Embryonic facial prominence (tissue), 1 donor: ENCODE measurements around the gene ZNF609.
"Not testable (repeated sequence)": the region's sequence is repeated elsewhere in the genome, so short reads cannot be mapped to it uniquely, and the experiment has no call there.

Experiments
- DNase-seq: peaks from one replicate; pipeline ENCODE4 v3.0.0-alpha.2; 2016; ENCODE audit errors: extremely low spot score

Gene ZNF609

DNA sequence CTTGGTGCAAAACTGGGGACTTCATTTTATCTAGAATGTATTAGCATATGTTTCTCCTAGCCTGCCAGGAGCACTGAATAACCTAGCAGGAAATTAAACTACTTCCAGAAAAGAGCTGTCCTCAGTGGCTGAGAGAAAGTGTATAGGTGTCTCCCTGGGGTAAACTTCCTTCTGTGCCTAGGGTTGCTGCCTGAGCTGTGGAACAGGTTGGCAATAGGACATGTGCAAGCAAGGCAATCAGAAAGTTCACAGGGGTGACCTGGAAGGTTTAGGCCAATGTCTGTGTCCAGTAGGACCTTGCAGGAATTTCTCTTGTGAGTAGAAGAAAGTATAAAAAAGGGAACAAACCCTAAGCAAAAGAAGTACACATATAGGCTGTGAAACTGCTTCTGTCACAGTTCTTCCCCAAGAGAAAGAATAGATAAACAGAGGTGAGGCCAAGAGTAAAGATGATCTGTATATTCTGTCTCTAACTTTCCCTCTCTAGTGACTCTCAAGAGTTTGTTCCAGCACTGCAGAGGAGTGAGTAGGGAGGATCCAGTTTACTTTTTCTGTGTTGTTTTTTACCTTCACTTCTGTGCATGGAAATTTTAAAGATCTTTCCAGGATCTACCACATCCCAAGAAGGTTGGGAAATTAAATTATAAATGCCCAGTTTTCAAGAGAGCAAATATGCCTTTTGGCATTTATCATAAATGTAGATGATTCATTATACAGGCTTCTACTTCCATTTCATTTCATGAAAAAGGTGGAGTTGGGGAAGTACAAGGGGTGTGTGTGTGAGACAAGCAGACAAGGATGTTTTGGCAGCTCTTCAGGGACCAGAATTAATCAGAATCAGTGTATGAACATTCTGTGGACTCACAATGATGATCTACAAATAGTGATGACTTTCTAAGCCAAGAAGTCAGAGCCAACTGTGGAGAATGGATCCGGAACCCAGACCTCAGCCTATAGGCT lies 159.8 kb downstream of the ZNF609 start:
- no peak for DNase-seq

DNA sequence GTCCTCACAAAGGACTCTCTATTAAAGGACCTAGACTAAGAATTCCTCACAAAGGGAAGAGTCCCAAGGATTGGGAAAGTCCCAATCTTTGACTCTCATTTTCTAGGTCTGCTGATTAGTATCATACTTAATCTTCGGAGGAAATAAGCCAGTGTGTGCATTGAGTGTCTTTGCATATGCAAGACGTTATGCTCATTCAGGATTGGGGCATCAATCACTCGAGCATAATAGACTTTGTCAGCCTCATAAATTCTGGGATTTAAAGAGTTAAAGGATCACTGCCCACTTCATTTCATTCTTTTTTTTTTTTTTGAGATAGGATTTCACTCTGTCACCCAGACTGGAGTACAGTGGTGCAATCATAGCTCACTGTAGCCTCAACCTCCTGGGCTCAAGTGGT lies 160.7 kb downstream of the ZNF609 start:
- DNase-seq, result no peak

DNA sequence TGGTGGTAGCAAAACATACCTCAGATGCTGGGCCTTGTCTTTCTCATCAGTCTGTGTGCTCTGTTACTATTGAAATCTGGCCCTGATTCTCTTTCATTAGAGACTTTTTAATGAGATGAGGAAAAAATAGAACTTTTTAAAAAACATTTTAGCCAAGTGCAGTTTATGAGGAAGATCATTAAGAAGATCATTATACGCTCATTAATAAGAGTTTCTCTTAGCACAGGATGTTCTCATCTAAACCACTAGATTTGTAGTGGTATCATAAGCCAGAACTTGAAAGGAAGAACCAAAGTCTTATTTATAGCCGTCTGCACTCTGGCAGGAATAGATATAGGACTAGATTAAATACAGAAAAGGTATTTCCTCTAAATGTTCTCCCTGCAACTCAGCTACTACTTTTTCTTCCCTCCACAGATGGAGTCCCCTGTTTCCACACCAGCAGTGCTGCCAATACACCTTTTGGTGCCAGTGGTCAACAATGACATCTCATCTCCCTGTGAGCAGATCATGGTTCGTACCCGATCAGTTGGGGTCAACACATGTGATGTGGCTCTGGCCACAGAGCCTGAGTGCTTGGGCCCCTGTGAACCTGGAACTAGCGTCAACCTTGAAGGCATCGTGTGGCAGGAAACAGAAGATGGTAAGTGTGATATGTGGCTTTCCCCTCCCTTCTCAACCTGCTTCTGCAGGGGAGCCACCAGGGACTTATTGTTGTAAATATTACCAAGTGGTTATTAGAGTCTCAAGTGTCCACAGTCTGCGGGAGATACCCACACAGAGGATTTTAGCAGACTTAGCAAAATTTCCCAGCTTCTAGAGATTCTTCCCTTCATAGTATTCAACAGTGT lies 162.3 kb downstream of the ZNF609 start:
- no peak for DNase-seq

DNA sequence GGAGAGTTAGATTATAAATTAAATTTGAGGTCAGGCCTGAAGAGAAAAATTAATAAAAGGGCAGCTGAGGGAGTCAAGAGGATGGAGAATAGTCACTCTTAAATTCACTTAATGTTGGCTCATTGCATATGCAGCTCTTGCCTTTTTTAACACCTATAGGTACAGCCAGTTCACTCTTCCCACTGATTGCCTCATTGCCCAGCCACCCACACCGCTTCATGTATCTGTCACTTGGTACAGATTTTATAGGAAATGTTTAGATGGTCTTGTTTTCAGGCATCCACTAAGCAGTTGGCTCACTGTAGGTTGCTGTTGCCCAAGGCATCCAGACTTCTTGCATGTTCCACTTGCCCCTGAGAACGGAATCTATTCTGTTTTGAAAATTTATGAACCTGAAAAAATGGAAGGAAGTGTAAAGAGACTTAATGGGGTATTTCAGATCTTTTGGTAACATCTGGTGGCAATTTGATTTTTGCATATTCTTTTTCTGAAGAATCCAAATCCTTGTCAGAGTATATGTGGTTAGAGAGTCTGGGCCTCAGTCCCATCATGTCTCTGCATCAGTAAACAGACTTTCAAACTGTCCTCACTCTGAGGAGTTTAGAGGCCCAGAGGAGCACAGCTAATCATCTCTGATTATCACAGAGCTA lies 163.1 kb downstream of the ZNF609 start:
- no peak for DNase-seq

DNA sequence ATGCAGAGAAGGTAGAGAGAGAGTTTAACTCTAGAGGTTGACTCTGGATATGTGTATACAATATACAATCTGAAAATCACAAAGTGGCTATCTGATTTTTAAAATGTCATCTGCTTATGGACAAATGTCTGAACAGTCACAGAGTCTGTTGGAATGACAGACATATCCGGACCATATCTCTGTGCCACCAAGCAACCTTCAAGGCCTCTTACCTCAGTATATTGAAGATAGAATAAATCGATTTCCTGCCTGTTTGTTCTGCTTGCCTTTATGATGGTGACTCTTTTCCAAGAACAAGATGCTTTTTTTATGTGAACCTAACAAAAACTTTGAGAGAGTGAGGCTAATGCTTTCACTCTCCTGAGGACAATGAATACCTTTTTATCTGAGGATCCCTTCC lies 163.9 kb downstream of the ZNF609 start:
- no peak for DNase-seq

DNA sequence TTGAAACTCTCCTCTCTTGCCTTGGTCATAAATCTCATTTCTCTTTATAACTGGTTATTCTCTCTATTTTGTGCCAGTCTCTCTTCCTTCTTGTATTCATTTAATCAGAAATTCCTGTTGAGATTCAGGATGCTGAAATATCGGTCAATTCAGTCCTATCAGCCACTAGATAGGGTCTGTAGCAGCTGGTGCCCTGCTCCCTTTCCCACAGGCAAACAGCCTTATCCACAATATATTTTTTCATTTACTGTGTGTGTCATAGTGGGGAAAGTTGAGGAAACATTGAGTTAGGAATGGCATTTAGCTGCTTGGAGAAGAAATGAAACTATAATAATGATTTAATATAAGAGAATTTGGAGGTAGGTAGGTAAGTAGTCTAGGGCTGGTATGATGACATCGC lies 168.7 kb downstream of the ZNF609 start:
- no peak for DNase-seq

DNA sequence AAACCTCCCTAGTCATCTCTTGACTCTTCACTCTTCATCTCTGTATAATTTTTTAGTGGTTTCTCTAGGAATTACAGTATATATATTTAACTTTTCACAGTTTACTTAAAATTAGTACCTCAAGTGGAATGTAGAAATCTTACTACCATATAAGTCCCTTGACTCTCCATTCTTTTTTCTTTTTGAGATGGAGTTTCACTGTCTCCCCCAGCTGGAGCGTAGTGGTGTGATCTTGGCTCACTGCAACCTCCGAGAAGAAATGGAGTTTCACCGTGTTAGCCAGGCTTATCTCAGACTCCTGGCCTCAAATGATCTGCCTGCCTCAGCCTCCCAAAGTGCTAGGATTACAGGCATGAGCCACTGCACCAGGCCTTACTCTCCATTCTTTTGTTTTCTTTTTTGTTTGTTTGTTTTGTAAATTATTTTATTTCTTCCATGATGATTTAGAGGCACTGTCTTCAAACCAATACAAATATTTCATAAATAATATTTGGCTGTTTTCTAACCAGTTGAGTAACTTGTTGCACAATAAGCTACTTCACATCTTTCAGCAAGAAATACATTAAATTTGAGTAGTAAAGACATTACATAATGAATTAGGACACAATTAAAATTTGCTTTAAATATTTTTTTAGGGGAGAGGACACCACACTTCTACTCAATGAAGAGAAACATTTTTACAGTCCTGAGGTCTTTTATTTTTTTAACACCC lies 170.2 kb downstream of the ZNF609 start:
- DNase-seq, result no peak

DNA sequence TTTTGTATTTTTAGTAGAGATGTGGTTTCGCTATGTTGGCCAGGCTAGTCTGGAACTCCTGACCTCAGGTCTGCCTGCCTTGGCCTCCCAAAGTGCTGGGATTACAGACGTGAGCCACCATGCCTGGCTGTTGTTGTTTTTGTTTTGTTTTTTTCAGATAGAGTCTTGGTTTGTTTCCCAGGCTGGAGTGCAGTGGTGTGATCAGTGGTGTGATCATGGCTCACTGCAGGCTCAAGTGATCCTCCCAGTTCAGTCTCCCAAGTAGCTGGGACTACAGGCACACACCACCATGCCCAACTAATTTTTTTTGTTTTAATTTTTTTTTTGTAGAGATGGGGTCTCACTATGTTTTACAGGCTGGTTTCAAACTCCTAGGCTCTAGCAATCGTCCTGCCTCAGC lies 172.3 kb downstream of the ZNF609 start:
- DNase-seq, result not testable (repeated sequence)

DNA sequence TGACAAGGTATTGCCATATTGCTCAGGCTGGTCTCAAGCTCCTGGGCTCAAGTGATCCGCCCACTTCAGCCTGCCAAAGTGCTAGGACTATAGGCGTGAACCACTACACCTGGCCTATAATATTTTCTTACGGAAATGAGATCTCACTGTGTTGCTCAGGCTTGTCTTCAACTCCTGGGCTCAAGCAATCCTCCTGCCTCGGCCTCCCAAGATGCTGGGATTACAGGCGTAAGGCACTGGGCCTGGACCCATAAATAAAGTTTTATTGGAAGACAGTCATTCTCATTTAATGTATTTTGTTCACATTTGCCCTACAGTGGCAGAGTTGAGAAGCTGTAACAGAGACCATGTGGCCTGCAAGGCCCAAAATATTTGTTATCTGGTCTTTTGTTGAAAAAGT lies 173.0 kb downstream of the ZNF609 start:
- DNase-seq, result no peak

DNA sequence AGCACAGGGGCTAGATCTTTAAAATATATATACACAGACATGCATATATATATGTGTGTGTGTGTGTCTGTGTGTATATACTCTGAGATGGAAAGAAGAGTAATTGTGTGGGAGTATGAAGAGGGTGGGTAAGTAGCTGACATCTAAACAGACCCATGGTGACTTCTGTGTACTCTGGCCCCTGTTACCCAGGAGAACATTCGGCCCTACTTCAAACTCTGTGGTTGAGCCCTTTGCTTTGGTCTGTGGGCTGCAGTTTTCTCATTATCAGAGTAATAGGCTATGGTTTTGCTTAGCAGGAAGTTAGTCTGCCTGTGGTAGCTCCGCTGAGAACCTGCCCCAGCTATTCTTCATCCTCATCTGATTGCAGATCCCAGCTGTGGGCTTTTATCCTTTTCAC lies 173.6 kb downstream of the ZNF609 start:
- no peak for DNase-seq

DNA sequence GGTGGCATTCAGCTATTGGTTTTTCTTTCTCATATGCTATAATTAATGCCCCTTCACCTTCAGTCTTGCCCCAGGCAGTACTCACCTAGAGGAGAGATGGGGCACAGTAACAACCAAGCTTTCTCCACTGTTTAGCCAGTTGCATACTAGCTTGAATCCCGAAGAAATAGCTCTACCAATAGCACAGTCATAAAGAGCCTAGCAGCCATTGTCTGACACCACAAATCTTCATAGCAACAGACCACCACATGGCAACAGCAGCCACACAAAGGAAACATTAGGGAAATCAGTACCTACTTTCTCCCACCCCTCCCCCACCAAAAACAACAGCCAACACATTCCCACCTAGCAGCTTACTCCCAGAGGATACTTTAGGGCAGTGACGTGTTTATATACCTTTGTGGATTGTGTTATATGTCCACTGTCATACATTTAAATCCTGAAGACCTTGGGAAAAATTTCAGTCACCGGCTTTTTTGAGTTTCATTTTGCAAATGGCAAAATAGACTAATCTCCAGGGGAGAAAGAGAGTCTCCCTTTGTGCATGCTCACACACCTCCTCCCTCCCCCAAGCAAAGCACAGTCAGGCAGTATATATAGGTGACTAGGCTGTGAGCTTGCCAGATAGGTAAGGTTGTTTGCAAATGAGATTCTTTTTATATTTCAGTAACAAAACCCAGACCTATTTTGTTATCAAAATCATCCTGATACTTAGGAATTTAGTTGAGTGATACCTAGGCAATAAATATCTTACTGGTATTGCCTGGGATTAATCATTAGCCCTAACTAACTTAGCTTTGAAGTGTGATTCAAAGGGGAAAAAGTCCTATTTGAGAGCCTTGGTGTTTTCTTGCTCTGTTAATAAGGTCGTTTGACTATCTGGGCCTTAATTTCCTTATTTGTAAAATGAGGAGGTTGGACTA lies 174.5 kb downstream of the ZNF609 start:
- DNase-seq, result no peak

DNA sequence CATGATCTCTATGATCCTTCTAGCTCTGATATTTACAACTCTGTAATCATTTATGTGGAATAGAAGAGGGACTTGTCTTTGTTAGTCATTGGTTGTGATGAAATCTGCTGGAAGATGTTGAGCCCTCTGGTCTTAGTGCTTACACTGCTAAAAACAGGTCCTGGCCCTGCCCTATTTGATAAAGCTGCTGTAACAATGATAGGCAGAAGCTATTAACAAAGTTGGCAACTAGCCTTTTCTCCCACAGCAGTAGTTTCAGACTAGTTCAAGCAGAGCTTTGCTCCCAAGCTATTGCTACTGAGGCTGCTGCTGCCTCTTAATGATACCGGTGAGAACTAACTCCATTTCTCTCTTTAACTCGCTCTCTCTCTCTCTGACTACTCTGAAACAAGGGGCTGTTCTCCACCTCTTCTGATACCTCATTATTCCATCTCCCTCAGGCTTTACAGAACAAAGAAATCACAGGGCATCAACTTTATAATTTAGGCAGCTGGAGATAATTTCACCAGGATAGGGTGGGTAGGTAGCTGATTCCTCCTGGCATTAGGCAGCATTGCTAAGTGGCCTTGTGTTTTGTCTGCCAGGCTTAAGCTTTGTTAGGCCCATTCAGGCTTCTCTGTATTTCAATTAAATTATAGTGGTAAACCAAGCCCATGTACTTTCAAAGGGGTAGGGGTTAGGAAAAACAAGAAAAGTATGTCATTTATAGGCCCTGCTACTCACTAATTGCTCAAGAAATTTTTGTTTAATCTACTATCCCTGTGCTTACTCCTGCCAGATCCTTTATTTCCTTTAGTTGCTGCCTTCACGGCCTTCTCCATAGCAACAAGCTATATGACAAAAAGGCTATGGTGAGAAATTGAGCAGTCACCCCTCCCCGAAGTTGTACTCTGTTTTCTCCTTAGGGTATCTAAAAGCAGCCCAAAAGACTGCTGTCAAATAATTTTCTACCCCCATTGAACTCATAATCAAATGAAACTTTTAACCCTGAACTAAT lies 175.4 kb downstream of the ZNF609 start:
- no peak for DNase-seq

DNA sequence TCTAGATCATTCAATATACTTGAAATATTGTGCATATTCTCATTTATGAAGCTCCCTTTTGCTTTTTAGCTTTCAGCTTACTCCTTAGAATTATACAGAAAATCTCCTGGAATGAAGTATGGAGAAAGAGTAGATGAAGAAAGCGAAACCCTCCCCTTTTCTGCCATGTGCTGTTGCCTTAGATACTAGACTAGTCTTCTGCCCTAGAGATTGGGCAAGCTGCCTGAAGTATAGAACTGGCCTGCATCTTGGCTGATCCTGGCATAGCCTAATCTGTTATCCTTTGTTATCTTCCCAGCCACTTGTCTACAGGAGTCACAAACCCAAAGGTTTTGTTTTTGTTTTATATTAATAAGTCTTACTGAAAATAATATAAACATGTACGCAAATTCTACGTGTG lies 176.2 kb downstream of the ZNF609 start:
- DNase-seq, result no peak

DNA sequence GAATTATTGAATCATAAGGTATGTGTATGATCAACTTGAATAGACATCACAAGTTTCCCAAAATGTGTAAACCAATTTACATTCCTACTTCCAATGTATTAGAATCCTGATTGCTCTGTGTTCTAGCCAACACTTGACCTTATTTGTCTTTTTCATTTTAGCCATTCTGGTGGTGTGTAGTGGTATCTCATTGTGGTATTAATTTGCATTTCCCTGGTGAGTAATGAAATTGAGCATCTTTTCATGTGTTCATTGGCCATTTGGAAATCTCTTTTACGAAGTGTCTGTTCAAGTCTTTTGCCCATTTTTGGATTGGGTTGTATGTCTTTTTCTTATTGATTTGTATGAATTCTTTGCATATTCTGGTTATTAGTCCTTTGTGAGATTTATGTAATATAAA lies 177.0 kb downstream of the ZNF609 start:
- DNase-seq, result no peak

DNA sequence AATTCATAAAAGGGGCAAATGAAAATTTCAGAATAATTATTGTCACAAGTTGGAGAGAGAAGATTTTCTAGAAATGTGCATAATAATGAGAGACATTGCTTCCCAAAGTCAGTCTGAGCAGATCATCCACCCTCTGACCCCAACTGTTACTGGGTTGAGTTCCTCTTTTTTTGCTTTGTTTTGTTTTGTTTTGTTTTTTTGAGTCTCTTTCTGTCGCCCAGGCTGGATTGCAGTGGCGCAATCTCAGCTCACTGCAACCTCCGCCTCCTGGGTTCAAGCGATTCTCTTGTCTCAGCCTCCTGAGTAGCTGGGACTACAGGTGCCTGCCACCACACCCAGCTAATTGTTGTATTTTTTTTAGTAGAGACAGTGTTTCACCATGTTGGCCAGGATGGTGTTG lies 179.4 kb downstream of the ZNF609 start:
- not testable (repeated sequence) for DNase-seq

DNA sequence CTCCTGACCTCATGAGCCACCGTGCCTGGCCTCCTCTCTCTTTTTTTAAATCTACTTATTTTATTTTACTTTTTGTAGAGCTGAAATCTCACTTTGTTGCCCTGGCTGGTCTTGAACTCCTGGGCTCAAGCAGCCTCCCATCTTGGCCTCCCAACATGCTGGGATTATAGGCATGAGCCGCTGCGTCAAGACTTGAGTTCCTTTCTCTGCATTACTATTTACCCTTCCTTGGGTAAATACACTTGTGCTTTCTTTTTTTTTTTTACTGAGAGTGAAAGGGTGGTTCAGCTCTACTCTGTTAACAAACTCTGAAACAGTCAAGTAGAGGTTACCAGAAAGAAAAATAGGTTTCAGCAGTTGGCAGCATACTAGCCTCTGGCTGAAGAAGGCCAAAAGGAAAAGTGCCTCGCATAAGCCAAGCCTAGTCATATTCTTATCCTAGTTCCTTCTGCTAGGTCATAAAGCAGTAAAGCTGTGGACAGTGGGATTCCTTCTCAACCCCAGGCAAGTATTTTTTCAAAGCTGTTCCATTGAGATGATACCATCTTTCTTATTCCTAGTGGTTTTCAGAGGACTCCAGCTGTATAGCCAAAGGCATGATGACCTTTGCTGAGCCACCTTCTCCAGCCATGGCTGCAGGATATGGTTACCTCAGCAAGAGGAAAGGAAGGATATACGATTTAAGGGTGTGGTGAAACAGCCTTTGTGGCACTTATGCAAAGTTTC lies 179.9 kb downstream of the ZNF609 start:
- no peak for DNase-seq

DNA sequence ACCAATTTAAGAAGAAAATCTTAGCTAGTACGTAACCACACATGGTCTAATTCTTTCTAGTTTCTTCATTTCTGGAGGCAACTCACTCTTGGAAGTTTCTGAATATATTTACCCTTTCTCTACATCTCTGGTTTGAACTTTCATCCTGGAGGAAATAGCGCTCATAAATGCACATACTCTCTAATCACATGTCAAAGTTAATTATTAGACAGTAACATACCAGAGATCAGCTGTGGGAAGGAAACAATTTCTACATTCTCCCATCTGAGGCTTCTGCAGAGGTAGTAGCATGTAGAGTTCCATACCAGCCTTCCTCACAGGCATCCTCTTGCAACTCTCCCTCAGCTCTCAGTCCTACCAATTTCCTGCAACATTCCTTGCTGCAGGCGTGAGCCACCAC lies 182.5 kb downstream of the ZNF609 start:
- DNase-seq, result no peak

DNA sequence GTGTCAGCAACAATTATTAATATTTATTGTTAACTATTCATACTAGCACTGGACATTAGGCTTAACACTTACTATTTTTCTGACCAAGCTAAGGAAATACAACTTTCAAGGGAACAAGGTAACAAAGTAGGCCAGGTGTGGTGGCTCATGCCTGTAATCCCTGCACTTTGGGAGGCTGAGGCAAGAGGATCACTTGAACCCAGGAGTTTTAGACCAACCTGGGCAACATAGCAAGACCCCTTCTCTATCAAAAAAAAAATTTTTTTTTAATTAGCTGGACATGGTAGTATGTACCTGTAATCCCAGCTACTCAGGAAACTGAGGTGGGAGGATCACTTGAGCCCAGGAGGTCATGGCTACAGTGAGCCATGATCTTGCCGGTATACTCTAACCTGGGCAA lies 183.3 kb downstream of the ZNF609 start:
- no peak for DNase-seq

DNA sequence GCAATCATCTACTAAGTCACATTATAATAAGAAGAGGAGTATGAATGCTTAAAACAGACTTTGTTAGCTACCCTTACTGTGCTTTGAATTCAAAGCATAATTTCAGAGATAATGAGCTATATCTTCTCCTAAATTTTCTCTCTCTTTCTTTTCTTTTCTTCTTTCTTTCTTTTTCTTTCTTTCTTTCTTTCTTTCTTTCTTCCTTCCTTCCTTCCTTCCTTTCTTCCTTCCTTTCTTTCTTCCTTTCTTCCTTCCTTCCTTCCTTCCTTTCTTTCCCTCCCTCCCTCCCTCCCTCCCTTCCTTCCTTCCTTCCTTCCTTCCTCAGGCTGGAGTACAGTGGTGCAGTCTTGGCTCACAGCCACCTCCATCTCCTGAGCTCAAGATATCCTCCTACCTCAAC lies 184.4 kb downstream of the ZNF609 start:
- DNase-seq, result not testable (repeated sequence)
